Neural crest cell (in vitro differentiated cells): ENCODE results near the gene FMNL3. TPM values are rescaled to one million over a fixed set of nuclear protein-coding genes. Genes with fewer than 3 reads are reported as not detected.

Experiments used
- DNase-seq: peaks from one replicate; pipeline ENCODE4 v3.0.0; 2021; ENCODE audit warnings: low read depth, mixed read lengths, low spot score
- H3K27ac Mint-ChIP-seq: one replicate; pipeline ENCODE4 v1.8.0; 2021; ENCODE audit warnings: mild to moderate bottlenecking, mixed read lengths; ENCODE audit not compliant: unreplicated experiment
- H3K27me3 Mint-ChIP-seq: 2 replicates; pipeline ENCODE4 v1.8.0; 2021; ENCODE audit warnings: low read depth, mild to moderate bottlenecking, mixed read lengths
- H3K36me3 Mint-ChIP-seq: 2 replicates; pipeline ENCODE4 v1.8.0; 2021; ENCODE audit warnings: low read depth, mild to moderate bottlenecking, mixed read lengths
- H3K4me1 Mint-ChIP-seq: 2 replicates; pipeline ENCODE4 v1.8.0; 2021; ENCODE audit warnings: mixed read lengths
- H3K4me3 Mint-ChIP-seq: one replicate; pipeline ENCODE4 v1.8.0; 2021; ENCODE audit warnings: mild to moderate bottlenecking, mixed read lengths
- H3K9me3 Mint-ChIP-seq: 2 replicates; pipeline ENCODE4 v1.8.0; 2021; ENCODE audit warnings: mixed read lengths
- total RNA-seq: library from RNA; stranded (reverse); gene quantifications from 2 replicates; pipeline ENCODE4 v1.2.1, GENCODE V29; 2021
- TF ChIP-seq, protein P1 (sequence below): fragments of 200-600 bp; sonication (generic); conservative IDR thresholded peaks from 2 replicates; pipeline ENCODE4 v1.5.0; 2021; ENCODE audit warnings: antibody characterized with exemption, mild to moderate bottlenecking

The FMNL3 gene
- total RNA-seq, 1 donor from 2014 or later, result 38.9 TPM

DNA sequence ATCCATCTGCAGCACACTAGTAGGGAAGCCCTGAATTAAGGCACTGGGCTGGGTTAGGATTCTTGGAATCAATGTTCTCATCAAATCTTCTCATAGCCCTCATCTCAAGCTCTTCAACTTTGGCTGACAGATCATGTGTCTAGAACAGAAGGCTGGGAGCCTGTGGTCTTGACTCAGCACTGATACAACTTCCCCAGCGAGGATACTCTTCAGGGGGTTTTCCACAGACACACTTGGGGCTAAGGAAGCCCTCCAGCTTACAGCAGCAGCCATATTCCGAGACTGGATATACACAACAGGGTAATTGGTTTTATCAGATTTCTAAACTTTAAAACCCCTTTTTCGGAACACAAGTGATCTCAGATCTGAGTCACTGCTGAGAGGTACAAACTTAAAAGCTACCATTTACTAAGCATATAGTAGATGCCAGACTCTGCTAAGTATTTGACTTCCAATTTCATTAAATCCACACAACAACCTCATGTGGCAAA, 3.5 kb downstream of the FMNL3 start:
- H3K4me3 Mint-ChIP-seq, result peak overlapping the region; percentile 72
- H3K27me3 Mint-ChIP-seq, result peaks cover 19% of the 10 kb centered on the region
- peaks cover 4% of the 10 kb centered on the region for H3K9me3 Mint-ChIP-seq
- TF ChIP-seq, protein P1, sequence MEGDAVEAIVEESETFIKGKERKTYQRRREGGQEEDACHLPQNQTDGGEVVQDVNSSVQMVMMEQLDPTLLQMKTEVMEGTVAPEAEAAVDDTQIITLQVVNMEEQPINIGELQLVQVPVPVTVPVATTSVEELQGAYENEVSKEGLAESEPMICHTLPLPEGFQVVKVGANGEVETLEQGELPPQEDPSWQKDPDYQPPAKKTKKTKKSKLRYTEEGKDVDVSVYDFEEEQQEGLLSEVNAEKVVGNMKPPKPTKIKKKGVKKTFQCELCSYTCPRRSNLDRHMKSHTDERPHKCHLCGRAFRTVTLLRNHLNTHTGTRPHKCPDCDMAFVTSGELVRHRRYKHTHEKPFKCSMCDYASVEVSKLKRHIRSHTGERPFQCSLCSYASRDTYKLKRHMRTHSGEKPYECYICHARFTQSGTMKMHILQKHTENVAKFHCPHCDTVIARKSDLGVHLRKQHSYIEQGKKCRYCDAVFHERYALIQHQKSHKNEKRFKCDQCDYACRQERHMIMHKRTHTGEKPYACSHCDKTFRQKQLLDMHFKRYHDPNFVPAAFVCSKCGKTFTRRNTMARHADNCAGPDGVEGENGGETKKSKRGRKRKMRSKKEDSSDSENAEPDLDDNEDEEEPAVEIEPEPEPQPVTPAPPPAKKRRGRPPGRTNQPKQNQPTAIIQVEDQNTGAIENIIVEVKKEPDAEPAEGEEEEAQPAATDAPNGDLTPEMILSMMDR, result no peak
- peaks cover 52% of the 10 kb centered on the region for H3K4me1 Mint-ChIP-seq
- no peak for DNase-seq
- peaks cover 2% of the 10 kb centered on the region for H3K36me3 Mint-ChIP-seq
- H3K27ac Mint-ChIP-seq, result no peak overlapping the region

DNA sequence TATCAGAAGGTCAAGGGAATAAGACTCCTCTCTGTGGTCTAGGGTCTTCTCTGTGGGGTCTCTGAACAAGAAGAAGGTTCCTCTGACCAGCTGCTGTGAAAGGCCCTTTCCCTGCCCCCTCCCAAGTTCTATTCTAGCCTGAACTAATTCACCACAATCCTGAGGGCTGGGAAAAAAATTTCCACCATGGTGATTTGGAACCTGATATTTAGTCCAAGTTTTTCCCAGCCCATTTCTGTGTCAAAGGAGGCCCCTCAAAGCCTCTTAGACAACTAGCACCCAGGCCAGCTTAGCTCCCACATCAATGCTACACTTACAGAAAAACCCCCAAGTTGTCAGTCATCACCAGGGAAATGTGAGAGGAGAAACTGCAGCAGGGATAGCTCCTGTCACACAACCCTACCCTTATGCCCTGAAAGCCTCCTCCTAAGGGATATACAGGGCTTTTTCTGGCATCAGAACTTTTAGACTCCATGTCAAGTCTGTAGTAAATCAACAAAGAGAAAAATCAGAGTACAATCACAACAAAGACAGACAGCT, 4.5 kb downstream of the FMNL3 start:
- Mint-ChIP-seq H3K27me3 (peaks cover 10% of the 10 kb centered on the region), H3K27ac (peak overlapping the region; percentile 28), H3K4me1 (peaks cover 57% of the 10 kb centered on the region), H3K9me3 (peaks cover 3% of the 10 kb centered on the region), H3K36me3 (peaks cover 2% of the 10 kb centered on the region), H3K4me3 (peak overlapping the region; percentile 72)
- DNase-seq, result no peak
- TF ChIP-seq, protein P1, result no peak

DNA sequence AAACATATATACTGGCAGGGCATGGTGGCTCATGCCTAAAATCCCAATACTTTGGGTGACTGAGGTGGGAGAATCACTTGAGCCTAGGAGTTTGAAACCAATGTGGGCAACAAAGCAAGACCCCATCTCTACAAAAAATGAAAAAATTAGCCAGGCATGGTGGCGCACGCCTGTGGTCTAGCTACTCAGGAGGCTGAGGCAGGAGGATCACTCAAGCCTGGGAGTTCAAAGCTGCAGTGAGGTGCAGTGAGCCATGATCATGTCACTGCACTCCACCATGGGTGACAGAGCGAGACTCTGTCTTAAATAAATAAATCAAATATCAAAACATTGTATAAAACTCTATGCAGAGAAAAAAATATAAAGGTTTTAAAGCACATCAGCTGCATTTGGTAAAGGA, 5.2 kb downstream of the FMNL3 start:
- DNase-seq, result no peak
- no peaks in the 10 kb centered on the region for H3K9me3 Mint-ChIP-seq
- peaks cover 8% of the 10 kb centered on the region for H3K27me3 Mint-ChIP-seq
- no peaks in the 10 kb centered on the region for H3K36me3 Mint-ChIP-seq
- peaks cover 54% of the 10 kb centered on the region for H3K4me1 Mint-ChIP-seq
- TF ChIP-seq, protein P1, result no peak
- H3K27ac Mint-ChIP-seq, result no peak overlapping the region
- H3K4me3 Mint-ChIP-seq, result peak overlapping the region; percentile 33

DNA sequence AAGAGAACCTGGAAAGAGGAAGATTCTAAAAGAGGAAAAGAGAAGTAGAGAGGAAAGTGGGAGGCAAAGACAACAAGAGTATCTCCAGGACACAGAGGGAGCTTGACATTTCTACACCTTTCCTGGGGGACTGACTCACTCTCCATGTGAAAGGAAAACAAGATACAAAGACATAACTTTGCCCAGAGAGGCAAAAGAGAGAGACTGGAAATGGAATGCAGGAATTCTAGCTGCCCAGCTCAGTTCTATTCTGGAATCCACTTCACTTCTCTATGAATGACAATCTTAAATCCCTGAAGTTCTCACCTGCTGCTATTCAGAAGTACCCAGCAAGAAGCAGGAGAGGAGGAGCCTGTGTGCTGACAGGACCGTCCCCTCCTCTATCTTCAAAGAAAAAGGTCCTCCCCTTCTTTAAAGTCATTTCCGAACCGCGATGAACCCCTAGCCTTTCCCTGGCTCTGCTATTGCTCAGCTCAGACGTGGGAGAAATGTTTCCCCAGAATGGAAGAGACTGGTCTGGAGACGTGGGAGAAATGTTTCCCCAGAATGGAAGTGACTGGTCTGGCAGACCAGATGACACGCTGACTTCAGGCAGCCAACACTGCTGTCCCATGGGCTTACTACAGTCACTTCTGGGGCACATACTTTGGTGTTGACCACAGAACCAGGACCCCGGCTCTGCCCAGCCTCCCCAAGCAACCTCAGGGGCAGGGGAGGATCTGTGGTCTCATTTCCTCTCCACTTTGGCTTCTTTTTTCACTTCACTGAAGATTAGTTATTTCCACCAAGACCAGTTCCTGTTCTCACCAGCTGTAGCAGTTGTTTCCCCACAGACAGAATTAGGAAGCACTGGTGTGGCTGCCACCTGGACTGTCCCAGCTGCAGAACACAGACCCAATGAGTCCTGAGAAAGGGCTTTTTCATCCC, 8.3 kb downstream of the FMNL3 start:
- TF ChIP-seq, protein P1, result no peak
- Mint-ChIP-seq H3K36me3 (no peaks in the 10 kb centered on the region), H3K9me3 (no peaks in the 10 kb centered on the region), H3K27me3 (no peaks in the 10 kb centered on the region), H3K4me3 (no peak overlapping the region), H3K4me1 (peaks cover 33% of the 10 kb centered on the region), H3K27ac (no peak overlapping the region)
- no peak for DNase-seq

DNA sequence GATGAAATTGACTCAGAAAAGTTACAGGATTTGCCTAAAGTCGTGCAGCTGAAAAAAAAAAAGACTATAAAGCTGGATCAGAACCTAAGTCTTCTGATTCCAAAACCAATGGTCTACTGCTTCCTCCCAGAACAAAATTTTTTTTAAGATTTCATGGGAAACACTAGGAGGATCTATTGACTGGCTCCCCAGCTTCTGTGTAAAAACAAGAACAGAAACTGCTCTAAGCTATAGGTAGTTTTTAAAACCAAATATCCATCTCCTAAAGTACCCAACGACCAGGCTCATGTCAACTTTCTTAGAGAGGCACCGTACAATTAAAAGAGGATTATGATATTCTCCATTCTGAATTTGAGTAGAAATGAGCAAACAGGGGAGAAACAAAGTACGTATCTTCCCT, 9.4 kb downstream of the FMNL3 start:
- Mint-ChIP-seq H3K9me3 (no peaks in the 10 kb centered on the region), H3K4me1 (peaks cover 27% of the 10 kb centered on the region), H3K27ac (no peak overlapping the region), H3K36me3 (no peaks in the 10 kb centered on the region), H3K4me3 (no peak overlapping the region), H3K27me3 (no peaks in the 10 kb centered on the region)
- no peak for DNase-seq
- TF ChIP-seq, protein P1, result no peak
